G401.6 (cell line): ENCODE measurements around the gene ITGA6.
"Not testable (repeated sequence)": the region's sequence is repeated elsewhere in the genome, so short reads cannot be mapped to it uniquely, and the experiment has no call there.

Source experiments
- FAIRE-seq: peaks from 2 replicates; lab custom pipeline; 2012; peaks lifted over from hg19 to GRCh38; lab: Jason Lieb, UNC

Gene ITGA6

GRCh38 chr2:172516299-172516698 lies 88.9 kb downstream of the ITGA6 start:
- no peak for FAIRE-seq

- FAIRE-seq = no peak
Measured at GRCh38 chr2:172518995-172519394, 91.6 kb downstream of the ITGA6 start.

DNA sequence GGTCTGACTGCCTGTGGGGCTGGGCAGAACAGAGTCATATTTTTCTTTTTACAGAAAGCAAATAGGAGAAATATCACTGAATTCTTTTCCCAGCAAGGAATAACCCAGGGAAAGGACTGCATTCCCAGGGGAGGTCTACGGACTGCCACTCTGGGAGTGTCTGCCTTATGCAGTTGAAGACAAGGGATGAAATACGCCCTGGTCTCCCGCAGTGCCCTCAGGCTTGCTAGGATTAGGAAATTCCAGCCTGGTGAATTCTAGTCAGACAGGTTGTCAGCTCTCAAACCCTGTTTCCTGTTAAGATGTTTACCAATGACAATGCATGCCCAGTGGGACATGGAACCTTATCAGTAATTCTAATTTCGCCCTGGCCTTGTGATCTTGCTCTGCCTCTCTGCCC lies 98.2 kb downstream of the ITGA6 start:
- no peak for FAIRE-seq

DNA sequence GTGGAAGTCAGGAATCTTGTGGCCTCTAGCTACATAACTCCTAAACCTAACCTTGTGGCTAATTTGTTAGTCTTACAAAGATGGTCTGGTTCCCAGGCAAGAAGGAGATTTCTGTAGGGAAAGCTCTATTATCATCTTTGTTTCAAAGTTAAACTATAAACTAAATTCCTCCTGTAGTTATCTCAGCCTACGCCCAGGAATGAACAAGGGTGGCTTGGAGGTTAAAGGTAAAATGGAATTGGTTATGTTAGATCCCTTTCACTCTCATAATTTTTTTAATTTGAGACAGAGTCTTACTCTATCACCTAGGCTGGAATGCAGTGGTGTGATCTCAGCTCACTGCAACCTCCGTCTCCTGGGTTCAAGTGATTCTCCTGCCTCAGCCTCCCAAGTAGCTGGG lies 103.9 kb downstream of the ITGA6 start:
- no peak for FAIRE-seq

DNA sequence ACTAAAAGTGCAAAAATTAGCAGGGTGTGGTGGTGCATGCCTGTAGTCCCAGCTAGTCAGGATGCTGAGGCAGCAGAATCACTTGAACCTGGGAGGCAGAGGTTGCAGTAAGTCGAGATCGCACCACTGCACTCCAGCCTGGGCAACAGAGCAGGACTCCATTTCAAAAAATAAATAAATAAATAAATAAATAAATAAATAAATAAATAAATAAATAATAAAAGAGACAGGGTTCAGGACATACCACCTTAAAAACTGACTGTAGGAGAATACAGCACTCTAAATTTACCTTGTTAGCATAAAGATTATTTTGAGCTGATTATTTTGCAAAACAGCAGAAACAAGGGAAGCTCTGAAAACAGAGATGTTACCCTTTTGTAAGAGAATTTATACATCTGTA lies 105.1 kb downstream of the ITGA6 start:
- FAIRE-seq = not testable (repeated sequence)

DNA sequence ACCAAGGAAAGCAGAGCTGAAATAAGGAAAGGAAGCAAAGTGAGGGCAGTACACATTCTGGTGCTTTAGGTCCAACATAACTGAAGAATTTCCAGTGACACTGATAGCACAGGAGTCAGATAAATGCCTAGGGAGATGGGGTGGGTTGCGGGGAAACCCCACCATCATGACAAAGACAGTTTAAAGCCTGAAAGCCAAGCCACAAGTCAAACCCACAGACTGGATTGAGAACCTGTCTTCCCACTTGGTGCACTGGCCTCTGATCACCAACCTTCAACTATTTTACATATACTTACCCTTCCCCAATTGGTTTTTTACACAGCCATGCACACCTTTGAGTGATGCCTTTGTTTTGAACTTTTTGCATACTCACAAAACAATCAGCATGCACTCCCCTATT lies 106.3 kb downstream of the ITGA6 start:
- no peak for FAIRE-seq

DNA sequence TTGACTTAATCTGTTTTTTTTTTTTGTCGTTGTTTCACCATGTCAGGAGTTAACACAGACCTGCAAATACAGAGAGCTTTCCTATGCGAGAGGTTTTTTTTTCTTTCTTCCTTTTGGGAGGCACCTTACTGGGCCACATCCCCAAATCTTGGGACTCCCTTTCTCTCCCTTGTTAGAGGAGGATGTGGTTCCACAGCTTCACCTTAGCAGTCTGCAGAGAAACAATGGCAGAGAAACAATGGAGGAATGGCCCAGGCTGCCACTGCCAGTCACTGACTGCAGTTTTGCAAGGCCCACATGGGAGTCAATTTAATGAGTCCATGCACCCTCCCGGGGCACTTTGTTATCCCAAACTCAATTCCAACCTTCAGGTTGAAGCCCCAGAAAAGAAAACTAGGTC lies 107.7 kb downstream of the ITGA6 start:
- FAIRE-seq = no peak

GRCh38 chr2:172537851-172538250 lies 110.5 kb downstream of the ITGA6 start:
- FAIRE-seq = not testable (repeated sequence)

DNA sequence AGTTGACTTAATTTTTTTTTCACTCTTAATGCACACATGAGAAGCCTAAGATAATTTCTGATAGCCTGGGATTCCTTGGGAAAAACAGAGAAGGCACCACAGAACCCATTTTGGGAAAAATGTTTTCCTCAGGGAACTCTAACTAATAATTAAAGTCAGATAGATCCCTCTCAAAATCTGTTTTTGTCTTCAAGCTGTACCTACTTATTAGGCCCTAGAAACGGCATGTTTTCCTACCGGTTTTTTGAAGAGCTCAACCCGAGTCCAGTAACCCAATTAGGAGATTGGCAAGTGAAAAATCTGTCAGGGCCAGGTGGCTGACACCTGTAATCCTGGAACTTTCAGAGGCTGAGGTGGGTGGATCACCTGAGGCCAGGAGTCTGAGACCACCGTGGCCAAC lies 112.4 kb downstream of the ITGA6 start:
- FAIRE-seq = no peak

DNA sequence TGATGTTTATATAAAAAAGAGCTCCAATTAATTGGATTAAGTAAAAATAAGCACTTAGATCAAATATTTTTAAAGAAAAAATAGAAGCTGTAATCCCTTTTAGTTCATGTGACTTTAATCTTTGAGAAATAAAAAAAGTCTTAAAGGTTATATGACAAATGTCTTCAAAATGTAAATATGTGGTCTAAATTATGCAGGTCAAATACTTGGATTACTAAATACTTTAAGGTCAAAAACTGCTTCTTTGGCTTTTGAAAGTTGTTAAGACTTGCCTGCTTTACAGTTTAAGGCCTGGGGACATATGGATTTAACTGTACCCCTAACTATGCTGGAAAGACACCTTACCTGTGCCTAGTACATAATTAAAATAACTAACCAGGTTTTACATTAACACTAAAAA lies 113.0 kb downstream of the ITGA6 start:
- FAIRE-seq = no peak

GRCh38 chr2:172545408-172546075 lies 118.2 kb downstream of the ITGA6 start:
- no peak for FAIRE-seq

GRCh38 chr2:172549131-172549530 lies 121.7 kb downstream of the ITGA6 start:
- no peak for FAIRE-seq

- not testable (repeated sequence) for FAIRE-seq
Measured at GRCh38 chr2:172549802-172550201, 122.4 kb downstream of the ITGA6 start.

DNA sequence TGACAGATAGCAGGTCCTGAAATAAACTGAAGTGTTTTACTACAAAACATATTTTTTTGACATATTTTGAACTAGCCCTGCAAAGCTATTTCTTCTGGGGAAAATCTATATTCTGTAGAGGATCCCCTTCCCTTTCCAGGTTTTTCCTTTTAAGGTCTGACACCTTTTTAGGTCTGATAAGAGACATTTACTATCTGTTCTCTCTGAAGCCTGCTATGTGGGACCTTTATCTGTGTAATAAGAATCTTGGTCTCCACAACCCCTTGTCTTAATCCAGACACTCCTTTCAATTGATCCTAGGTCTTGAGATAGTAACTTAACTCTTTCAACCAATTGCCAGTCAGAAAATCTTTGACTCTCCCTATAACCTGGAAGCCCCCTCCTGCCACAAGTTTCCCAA lies 123.0 kb downstream of the ITGA6 start:
- FAIRE-seq = no peak

GRCh38 chr2:172551271-172551670 lies 123.9 kb downstream of the ITGA6 start:
- no peak for FAIRE-seq

DNA sequence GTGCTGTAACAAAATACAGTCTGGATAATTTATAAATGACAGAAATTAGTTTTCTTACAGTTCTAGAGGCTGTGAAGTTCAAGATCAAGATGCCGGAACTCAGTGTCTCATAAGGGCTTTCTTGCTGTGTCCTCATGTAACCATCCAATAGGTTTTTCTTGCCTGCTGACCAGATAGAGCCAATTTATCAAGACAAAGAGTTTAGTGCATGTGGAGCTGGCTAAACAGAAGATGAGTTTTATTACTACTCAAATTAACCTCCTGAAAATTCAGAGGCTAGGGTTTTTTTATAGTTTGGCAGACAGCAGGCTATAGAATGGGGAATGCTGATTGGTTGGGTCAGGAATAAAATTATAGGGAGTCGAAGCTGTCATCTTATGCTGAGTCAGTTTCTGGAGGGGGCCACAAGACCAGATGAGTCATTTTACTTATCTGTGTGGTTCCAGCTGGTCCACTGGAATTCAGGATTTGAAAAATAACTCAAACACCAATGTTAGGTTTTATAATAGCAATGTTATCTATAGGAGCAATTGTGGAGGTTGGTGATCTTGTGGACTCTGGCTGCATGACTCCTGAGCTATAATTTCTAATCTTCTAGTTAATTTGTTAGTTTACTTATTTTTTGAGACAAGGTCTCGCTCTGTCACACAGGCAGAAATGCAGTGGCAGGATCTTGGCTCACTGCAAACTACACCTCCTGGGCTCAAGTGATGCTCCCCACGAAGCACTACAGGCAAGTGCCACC lies 125.3 kb downstream of the ITGA6 start:
- FAIRE-seq = no peak

DNA sequence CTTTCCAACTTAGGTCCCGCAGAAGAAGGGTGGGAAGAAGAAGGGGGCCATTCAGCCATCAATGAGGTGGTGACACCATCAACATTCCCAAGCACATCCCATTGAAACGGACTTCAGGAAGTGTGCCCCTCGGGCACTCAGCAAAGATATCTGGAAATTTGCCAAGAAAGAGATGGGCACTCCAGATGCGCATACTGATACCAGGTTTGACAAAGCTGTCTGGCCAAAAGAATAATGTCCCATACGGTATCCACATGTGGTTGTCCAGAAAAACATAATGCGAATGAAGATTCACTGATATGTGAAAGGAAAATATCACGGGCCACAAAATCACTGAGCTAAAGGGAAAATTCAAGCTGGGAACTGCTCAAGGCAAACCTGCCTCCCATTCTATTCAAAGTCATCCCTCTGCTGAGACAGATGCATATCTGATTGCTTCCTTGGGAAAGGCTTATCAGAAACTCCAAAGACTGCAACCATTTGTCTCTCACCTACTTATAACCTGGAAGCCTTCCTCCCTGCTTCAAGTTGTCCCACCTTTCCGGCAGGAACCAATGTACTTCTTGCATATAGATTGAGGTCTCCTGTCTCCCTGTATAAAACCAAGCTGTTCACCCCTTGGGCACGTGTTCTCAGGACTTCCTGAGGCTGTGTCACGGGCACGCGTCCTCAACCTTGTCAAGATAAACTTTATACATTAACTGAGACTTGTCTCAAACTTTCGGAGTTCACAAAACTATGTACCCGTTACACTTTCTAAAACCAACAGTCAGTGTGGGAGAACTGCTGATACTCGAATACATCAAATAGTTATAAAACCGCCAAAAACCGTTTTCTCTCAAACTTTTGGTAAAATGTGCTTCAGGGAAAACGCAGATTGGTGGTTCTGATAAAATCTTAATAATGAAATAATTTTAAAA lies 127.2 kb downstream of the ITGA6 start:
- no peak for FAIRE-seq

DNA sequence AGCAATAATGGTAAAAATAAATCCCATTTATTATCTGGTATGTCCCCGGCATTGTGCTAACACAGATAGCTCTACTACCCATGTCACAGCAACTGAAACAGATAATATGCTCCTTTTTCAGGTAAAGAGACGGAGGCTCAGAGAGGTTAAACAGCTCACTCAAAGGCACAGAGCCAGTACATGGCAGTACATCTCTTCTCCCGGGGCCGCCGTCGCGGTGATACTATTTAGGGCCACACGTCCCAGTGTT lies 127.8 kb downstream of the ITGA6 start:
- no peak for FAIRE-seq
